ENCODE data around the gene CIITA. TPM values are rescaled to one million over a fixed set of nuclear protein-coding genes. Genes with fewer than 3 reads are reported as not detected.

Gene CIITA
- 0.05 and 0.07 TPM in 2 replicates for total RNA-seq

GRCh38 chr16:10876799-10877341 lies at the start of gene CIITA:
TSS of gene CIITA (plus strand) at chr16:10877202. CDS start at chr16:10877331, 129 bp downstream.

GRCh38 chr16:10942352-10943063 lies 65.5 kb downstream of the CIITA start, which contains the start of gene DEXI:
TSS of gene DEXI (minus strand) at chr16:10942468. CDS start at chr16:10942005, 463 bp downstream.

GRCh38 chr16:10944249-10945064 lies 67.5 kb downstream of the CIITA start, which contains the start of gene CLEC16A:
TSS of gene CLEC16A (plus strand) at chr16:10944564. CDS start at chr16:10944718, 154 bp downstream.

Other genes with a start within 250 kb of the CIITA start
- not detected in 2 replicates for gene TEKT5, start 182.3 kb upstream of the CIITA start, total RNA-seq
- gene NUBP1, start 133.4 kb upstream of the CIITA start, total RNA-seq, result 26.5 and 30.0 TPM in 2 replicates
- gene TVP23A, start 58.4 kb upstream of the CIITA start, total RNA-seq, result not detected in 2 replicates
- gene DEXI, start 65.3 kb downstream of the CIITA start, total RNA-seq, result 56.5 and 68.2 TPM in 2 replicates
- 13.3 and 16.7 TPM in 2 replicates for gene CLEC16A, start 67.4 kb downstream of the CIITA start, total RNA-seq

Data from mammary microvascular endothelial cell (primary cell).